HCEC 1CT (cell line): ENCODE data around the gene IFT25.
A peak's percentile ranks its signal among the peaks of the same experiment; 100 is the strongest.
"Not testable (repeated sequence)": the region's sequence is repeated elsewhere in the genome, so short reads cannot be mapped to it uniquely, and the experiment has no call there.

Experiments used
- DNase-seq: peaks from one replicate; pipeline ENCODE4 v3.0.0-alpha.2; 2017

IFT25 gene

GRCh38 chr1:53945433-53946251 is at the start of gene IFT25:
TSS of gene IFT25 (minus strand) at chr1:53945699. CDS start at chr1:53940082, 5,617 bp downstream.
- DNase-seq, result peak; percentile 91

GRCh38 chr1:53994516-53994915 is 49.0 kb upstream of the IFT25 start:
- not testable (repeated sequence) for DNase-seq

GRCh38 chr1:53992085-53992874 is 46.8 kb upstream of the IFT25 start:
- DNase-seq, result no peak

- no peak for DNase-seq
Measured at GRCh38 chr1:53987880-53988279, 42.4 kb upstream of the IFT25 start.

- no peak for DNase-seq
Measured at GRCh38 chr1:53986458-53986857, 41.0 kb upstream of the IFT25 start.

- no peak for DNase-seq
Measured at GRCh38 chr1:53984726-53985125, 39.2 kb upstream of the IFT25 start.

GRCh38 chr1:53982763-53983104 is 37.2 kb upstream of the IFT25 start:
- no peak for DNase-seq

- DNase-seq, result peak; percentile 41
Measured at GRCh38 chr1:53982034-53982762, 36.7 kb upstream of the IFT25 start.

- DNase-seq, result no peak
Measured at GRCh38 chr1:53981220-53981619, 35.7 kb upstream of the IFT25 start.

- no peak for DNase-seq
Measured at GRCh38 chr1:53979712-53980450, 34.4 kb upstream of the IFT25 start.

- DNase-seq, result no peak
Measured at GRCh38 chr1:53975861-53976260, 30.4 kb upstream of the IFT25 start.

GRCh38 chr1:53971718-53972117 is 26.2 kb upstream of the IFT25 start:
- DNase-seq, result peak; percentile 44

- DNase-seq, result not testable (repeated sequence)
Measured at GRCh38 chr1:53969323-53969722, 23.8 kb upstream of the IFT25 start.

GRCh38 chr1:53968125-53968513 is 22.6 kb upstream of the IFT25 start:
- DNase-seq, result no peak

- no peak for DNase-seq
Measured at GRCh38 chr1:53967409-53968124, 22.1 kb upstream of the IFT25 start.

GRCh38 chr1:53966794-53967193 is 21.3 kb upstream of the IFT25 start:
- no peak for DNase-seq

GRCh38 chr1:53964109-53964508 is 18.6 kb upstream of the IFT25 start:
- no peak for DNase-seq

GRCh38 chr1:53963460-53963859 is 18.0 kb upstream of the IFT25 start:
- no peak for DNase-seq

GRCh38 chr1:53962395-53962794 is 16.9 kb upstream of the IFT25 start:
- DNase-seq, result no peak

GRCh38 chr1:53959664-53960250 is 14.3 kb upstream of the IFT25 start:
- peak; percentile 36 for DNase-seq

GRCh38 chr1:53957194-53957818 is 11.8 kb upstream of the IFT25 start:
- peak; percentile 81 for DNase-seq
